ENCODE results near the gene MYO3B.

- TF ChIP-seq POLR2A (IDR thresholded peaks at IDR 0.05; ENCODE audit: low read length) (no peak), GATA1 (IDR thresholded peaks at IDR 0.05; ENCODE audit: low read depth, low read length) (no peak)
Measured at GRCh38 chr2:170260188-170260587, 82.2 kb downstream of the MYO3B start.
